ENCODE results near the gene ASB18.
"Not testable (repeated sequence)": the region's sequence is repeated elsewhere in the genome, so short reads cannot be mapped to it uniquely, and the experiment has no call there.

ASB18 gene

DNA sequence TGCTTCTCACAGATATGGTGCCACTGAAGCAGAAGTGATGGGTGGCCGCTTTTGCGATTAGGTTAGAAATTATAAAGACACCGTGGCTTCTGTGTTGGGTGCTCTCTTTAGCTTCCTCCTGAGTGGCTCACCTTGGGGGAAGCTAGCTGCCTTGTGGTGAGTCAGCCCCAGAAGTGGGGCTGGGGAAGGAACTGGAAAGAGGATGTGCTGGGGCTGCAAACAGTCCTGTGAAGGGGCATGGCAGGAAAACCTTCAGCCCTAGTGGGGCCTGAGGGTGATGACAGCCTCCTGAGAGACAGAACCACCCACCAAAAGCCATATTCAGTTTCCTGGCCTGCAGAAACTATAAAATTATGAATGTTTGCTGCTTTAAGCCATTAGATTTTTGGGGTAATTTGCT is 8.9 kb upstream of the ASB18 start:
- no peak overlapping the region for H2AFZ ChIP-seq (ENCODE audit: low read depth, low read length)
- H3K9me3 ChIP-seq (ENCODE audit: insufficient read depth, low read length) = no peaks in the 10 kb centered on the region
- H3K4me1 ChIP-seq (ENCODE audit: low read length) = no peaks in the 10 kb centered on the region
- TF ChIP-seq, protein P1, sequence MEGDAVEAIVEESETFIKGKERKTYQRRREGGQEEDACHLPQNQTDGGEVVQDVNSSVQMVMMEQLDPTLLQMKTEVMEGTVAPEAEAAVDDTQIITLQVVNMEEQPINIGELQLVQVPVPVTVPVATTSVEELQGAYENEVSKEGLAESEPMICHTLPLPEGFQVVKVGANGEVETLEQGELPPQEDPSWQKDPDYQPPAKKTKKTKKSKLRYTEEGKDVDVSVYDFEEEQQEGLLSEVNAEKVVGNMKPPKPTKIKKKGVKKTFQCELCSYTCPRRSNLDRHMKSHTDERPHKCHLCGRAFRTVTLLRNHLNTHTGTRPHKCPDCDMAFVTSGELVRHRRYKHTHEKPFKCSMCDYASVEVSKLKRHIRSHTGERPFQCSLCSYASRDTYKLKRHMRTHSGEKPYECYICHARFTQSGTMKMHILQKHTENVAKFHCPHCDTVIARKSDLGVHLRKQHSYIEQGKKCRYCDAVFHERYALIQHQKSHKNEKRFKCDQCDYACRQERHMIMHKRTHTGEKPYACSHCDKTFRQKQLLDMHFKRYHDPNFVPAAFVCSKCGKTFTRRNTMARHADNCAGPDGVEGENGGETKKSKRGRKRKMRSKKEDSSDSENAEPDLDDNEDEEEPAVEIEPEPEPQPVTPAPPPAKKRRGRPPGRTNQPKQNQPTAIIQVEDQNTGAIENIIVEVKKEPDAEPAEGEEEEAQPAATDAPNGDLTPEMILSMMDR (IDR thresholded peaks at IDR 0.05; ENCODE audit: low read depth, low read length) = no peak
- TF ChIP-seq EZH2phosphoT487 (IDR thresholded peaks at IDR 0.05; ENCODE audit: low read depth) = no peak
- H4K20me1 ChIP-seq (ENCODE audit: insufficient read depth, low read length) = no peaks in the 10 kb centered on the region
- no peak overlapping the region for H3K9ac ChIP-seq (ENCODE audit: low read length)
- H3K36me3 ChIP-seq (replicated peaks; ENCODE audit: low read depth, low read length) = no peaks in the 10 kb centered on the region
- H3K4me2 ChIP-seq (ENCODE audit: low read length) = no peak overlapping the region
- H3K4me3 ChIP-seq (ENCODE audit: low read length) = no peak overlapping the region
- H3K27me3 ChIP-seq (ENCODE audit: low read depth, low read length) = no peaks in the 10 kb centered on the region
- H3K27ac ChIP-seq (ENCODE audit: low read length) = no peak overlapping the region
- H3K79me2 ChIP-seq (ENCODE audit: low read length) = no peaks in the 10 kb centered on the region

DNA sequence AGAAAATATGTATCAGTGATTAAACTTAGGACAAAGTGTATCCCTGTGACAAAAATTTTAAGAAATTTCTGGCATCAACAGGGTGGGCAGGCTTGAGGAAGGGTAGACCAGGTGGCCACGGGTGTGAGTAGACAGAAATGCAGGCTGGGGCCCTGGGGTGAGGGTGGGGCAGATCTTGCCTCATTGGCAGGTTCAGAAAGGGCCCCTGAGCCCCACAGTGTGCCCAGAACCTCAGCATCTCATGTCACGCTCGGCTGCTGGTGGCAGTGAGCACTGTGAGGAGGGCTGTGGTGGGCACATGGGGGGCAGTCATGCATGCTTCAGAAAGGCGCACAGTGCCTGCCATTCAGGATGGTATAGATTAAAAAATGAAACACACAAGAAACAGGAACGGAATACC is 7.6 kb upstream of the ASB18 start:
- Histone ChIP-seq H3K4me3 (ENCODE audit: low read length) (no peak overlapping the region), H3K9ac (ENCODE audit: low read length) (no peak overlapping the region), H3K4me2 (ENCODE audit: low read length) (no peak overlapping the region), H3K79me2 (ENCODE audit: low read length) (no peaks in the 10 kb centered on the region), H3K27ac (ENCODE audit: low read length) (no peak overlapping the region), H3K36me3 (replicated peaks; ENCODE audit: low read depth, low read length) (no peaks in the 10 kb centered on the region), H4K20me1 (ENCODE audit: insufficient read depth, low read length) (no peaks in the 10 kb centered on the region), H3K9me3 (ENCODE audit: insufficient read depth, low read length) (no peaks in the 10 kb centered on the region), H2AFZ (ENCODE audit: low read depth, low read length) (no peak overlapping the region), H3K4me1 (ENCODE audit: low read length) (no peaks in the 10 kb centered on the region), H3K27me3 (ENCODE audit: low read depth, low read length) (no peaks in the 10 kb centered on the region)
- TF ChIP-seq EZH2phosphoT487 (IDR thresholded peaks at IDR 0.05; ENCODE audit: low read depth) = no peak
- TF ChIP-seq, protein P1 (IDR thresholded peaks at IDR 0.05; ENCODE audit: low read depth, low read length) = no peak

DNA sequence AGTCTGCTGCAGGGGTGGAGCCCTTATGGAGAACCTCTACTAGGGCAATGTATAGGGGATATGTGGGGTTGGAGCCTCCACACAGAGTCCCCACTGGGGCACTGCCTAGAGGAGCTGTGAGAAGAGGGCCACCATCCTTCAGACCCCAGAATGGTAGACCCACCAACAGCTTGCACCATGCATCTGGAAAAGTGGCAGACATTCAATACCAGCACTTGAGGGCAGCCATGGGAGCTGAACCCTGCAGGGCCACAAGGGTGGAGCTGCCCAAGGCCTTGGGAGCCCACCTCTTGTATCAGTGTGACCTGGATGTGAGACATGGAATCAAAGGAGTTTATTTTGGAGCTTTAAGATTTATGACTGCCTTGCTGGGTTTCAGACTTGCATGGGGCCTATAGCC is 5.7 kb upstream of the ASB18 start:
- not testable (repeated sequence) for H3K27me3 ChIP-seq (ENCODE audit: low read depth, low read length); H3K9me3 ChIP-seq (ENCODE audit: insufficient read depth, low read length); H3K79me2 ChIP-seq (ENCODE audit: low read length); H3K36me3 ChIP-seq (replicated peaks; ENCODE audit: low read depth, low read length); H3K4me2 ChIP-seq (ENCODE audit: low read length); H2AFZ ChIP-seq (ENCODE audit: low read depth, low read length); H4K20me1 ChIP-seq (ENCODE audit: insufficient read depth, low read length); H3K9ac ChIP-seq (ENCODE audit: low read length); H3K27ac ChIP-seq (ENCODE audit: low read length); H3K4me3 ChIP-seq (ENCODE audit: low read length); H3K4me1 ChIP-seq (ENCODE audit: low read length)

DNA sequence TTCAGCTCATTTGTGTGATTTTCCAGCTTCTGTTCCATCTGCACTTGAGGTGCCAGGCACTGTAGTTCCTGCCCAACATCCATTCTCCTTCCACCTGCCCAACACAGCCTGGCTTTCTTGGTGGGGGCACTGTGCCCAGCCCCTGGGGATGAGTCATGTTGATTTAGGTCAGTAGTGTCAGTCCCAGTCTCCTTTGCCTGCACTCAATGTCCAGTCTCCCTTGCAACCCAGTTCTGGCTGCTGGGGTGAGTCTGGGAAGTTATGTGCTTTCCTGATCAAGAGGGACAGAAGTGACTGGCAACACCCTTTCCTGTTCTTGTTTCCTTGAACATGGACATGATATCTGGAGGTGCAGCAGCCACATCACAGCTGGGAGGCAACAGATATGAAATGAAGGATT is 1.5 kb upstream of the ASB18 start:
- no peak overlapping the region for H3K9ac ChIP-seq (ENCODE audit: low read length)
- no peaks in the 10 kb centered on the region for H3K9me3 ChIP-seq (ENCODE audit: insufficient read depth, low read length)
- TF ChIP-seq, protein P1 (IDR thresholded peaks at IDR 0.05; ENCODE audit: low read depth, low read length) = no peak
- TF ChIP-seq EZH2phosphoT487 (IDR thresholded peaks at IDR 0.05; ENCODE audit: low read depth) = no peak
- no peak overlapping the region for H3K4me3 ChIP-seq (ENCODE audit: low read length)
- no peaks in the 10 kb centered on the region for H3K79me2 ChIP-seq (ENCODE audit: low read length)
- H3K27me3 ChIP-seq (ENCODE audit: low read depth, low read length) = no peaks in the 10 kb centered on the region
- no peak overlapping the region for H2AFZ ChIP-seq (ENCODE audit: low read depth, low read length)
- no peaks in the 10 kb centered on the region for H4K20me1 ChIP-seq (ENCODE audit: insufficient read depth, low read length)
- H3K4me1 ChIP-seq (ENCODE audit: low read length) = no peaks in the 10 kb centered on the region
- H3K4me2 ChIP-seq (ENCODE audit: low read length) = no peak overlapping the region
- H3K27ac ChIP-seq (ENCODE audit: low read length) = no peak overlapping the region
- H3K36me3 ChIP-seq (replicated peaks; ENCODE audit: low read depth, low read length) = no peaks in the 10 kb centered on the region

DNA sequence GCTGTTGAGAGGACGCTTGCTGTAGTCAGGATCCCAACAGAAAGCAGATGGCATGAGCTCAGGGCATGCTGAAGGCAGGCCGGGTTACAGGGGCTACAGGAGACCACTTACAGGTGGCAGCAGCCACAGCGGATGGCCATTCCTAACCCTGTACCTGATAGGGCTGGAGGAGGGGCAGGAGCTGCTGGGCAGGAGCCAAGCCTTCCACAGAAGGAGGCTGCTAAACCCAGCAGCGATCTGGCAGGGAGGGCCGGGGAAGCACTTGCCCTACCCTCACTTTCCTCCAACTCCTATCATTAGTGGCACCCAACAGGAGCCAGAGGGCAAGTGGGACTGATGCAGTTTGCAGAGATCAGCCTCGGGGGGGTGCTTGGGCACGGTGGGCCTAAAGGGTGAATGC is 2.0 kb downstream of the ASB18 start:
- H3K9me3 ChIP-seq (ENCODE audit: insufficient read depth, low read length) = no peaks in the 10 kb centered on the region

More for the DNA sequence above, 2.0 kb downstream of the ASB18 start:
- Histone ChIP-seq H3K4me2 (ENCODE audit: low read length) (no peak overlapping the region), H3K27me3 (ENCODE audit: low read depth, low read length) (no peaks in the 10 kb centered on the region), H3K4me1 (ENCODE audit: low read length) (no peaks in the 10 kb centered on the region), H3K9ac (ENCODE audit: low read length) (no peak overlapping the region), H3K36me3 (replicated peaks; ENCODE audit: low read depth, low read length) (no peaks in the 10 kb centered on the region), H3K27ac (ENCODE audit: low read length) (no peak overlapping the region), H3K4me3 (ENCODE audit: low read length) (no peak overlapping the region), H3K79me2 (ENCODE audit: low read length) (no peaks in the 10 kb centered on the region), H2AFZ (ENCODE audit: low read depth, low read length) (no peak overlapping the region), H4K20me1 (ENCODE audit: insufficient read depth, low read length) (no peaks in the 10 kb centered on the region)
- no peak for TF ChIP-seq EZH2phosphoT487 (IDR thresholded peaks at IDR 0.05; ENCODE audit: low read depth)
- TF ChIP-seq, protein P1 (IDR thresholded peaks at IDR 0.05; ENCODE audit: low read depth, low read length) = no peak

Data from OCI-LY3 (cell line).